A549 (cell line): ENCODE data around the gene MMP24. TPM values are rescaled to one million over a fixed set of nuclear protein-coding genes. Genes with fewer than 3 reads are reported as not detected.

Source experiments
- ATAC-seq, 2 experiments: fragments of 200-7000 bp in 1 of 2; fragments of >200 bp in 1 of 2; cut with Nextera tagmentation in 1 of 2; cut with Tn5 transposase in 1 of 2; 3 replicates each; pipeline versions ENCODE4 v1.8.0 to v1.9.1; 2018 to 2020; ENCODE audit warnings: mild to moderate bottlenecking in 1 of 2, moderate library complexity in 1 of 2
- CTCF ChIA-PET: fragments of 300-600 bp; sonication (Branson Sonifier 250); formaldehyde crosslinking; extraction: SDS; loops from one replicate; lab custom pipeline; 2021; ENCODE audit warnings: antibody characterized with exemption, inconsistent platforms; lab: Yijun Ruan, JAX
- POLR2A ChIA-PET: fragments of 350-600 bp; formaldehyde crosslinking; extraction: SDS; loops from one replicate; lab custom pipeline; 2021; ENCODE audit warnings: antibody characterized with exemption, inconsistent platforms; lab: Yijun Ruan, JAX
- DNase-seq, 2 experiments: peaks; one replicate each; pipeline versions ENCODE4 v3.0.0 to v3.0.0-alpha.2; 2011 to 2016; ENCODE audit warnings: low read depth in 1 of 2, low spot score in 1 of 2
- FAIRE-seq: peaks from 2 replicates; lab custom pipeline; 2011; peaks lifted over from hg19 to GRCh38; lab: Jason Lieb, UNC
- H3K27ac ChIP-seq, 2 experiments: fragments of >200 bp; sonication (Bioruptor Twin); formaldehyde crosslinking; 3 replicates each; pipeline ENCODE4 v1.5.1; 2016 to 2017
- H3K4me1 ChIP-seq: fragments of >200 bp; sonication (Bioruptor Twin); formaldehyde crosslinking; 3 replicates; pipeline ENCODE4 v1.6.1; 2016
- H3K4me2 ChIP-seq: fragments of >200 bp; sonication (Bioruptor Twin); formaldehyde crosslinking; 3 replicates; pipeline ENCODE4 v1.6.1; 2016
- H3K4me3 ChIP-seq: fragments of >200 bp; sonication (Bioruptor Twin); formaldehyde crosslinking; 3 replicates; pipeline ENCODE4 v1.5.1; 2016
- H3K9me3 ChIP-seq: fragments of >200 bp; sonication (Bioruptor Twin); formaldehyde crosslinking; 3 replicates; pipeline ENCODE4 v1.6.1; 2016
- ATOH8 ChIP-seq: fragments of 250-450 bp; sonication (Bioruptor Pico); IDR thresholded peaks from 2 replicates; pipeline ENCODE4 v1.5.0; 2020; ENCODE audit warnings: low read depth, mild to moderate bottlenecking, moderate library complexity
- BHLHE40 ChIP-seq: IDR thresholded peaks from 2 replicates; pipeline ENCODE4 v1.6.1; 2012; ENCODE audit warnings: low read depth, low read length, inconsistent platforms
- CEBPB ChIP-seq, 2 experiments: fragments of >200 bp in 1 of 2; sonication (Bioruptor Twin) in 1 of 2; formaldehyde crosslinking in 1 of 2; IDR thresholded peaks; 2 replicates each; pipeline ENCODE4 v1.6.1; 2012 to 2016
- HDAC2 ChIP-seq: fragments of 200-600 bp; sonication (generic); IDR thresholded peaks from 2 replicates; pipeline ENCODE4 v1.6.1; 2016
- HES2 ChIP-seq: fragments of >200 bp; sonication (Bioruptor Twin); formaldehyde crosslinking; IDR thresholded peaks from 2 replicates; pipeline ENCODE4 v1.6.1; 2016
- HEYL ChIP-seq: fragments of 250-450 bp; sonication (Bioruptor Pico); IDR thresholded peaks from 2 replicates; pipeline ENCODE4 v1.8.0; 2021; ENCODE audit warnings: mild to moderate bottlenecking, moderate library complexity
- JUN ChIP-seq, 2 experiments: fragments of >200 bp; sonication (Bioruptor Twin); formaldehyde crosslinking; IDR thresholded peaks; 2 replicates in 1 of 2; 3 replicates in 1 of 2; pipeline ENCODE4 v1.6.1; 2016 to 2017
- KDM5A ChIP-seq: fragments of 200-600 bp; sonication (generic); IDR thresholded peaks from 2 replicates; pipeline ENCODE4 v1.6.1; 2016; ENCODE audit warnings: antibody characterized with exemption, mild to moderate bottlenecking
- MAZ ChIP-seq: fragments of 150-350 bp; IDR thresholded peaks from 2 replicates; pipeline ENCODE4 v1.6.1; 2014; ENCODE audit warnings: antibody characterized with exemption, low read depth, low read length, borderline replicate concordance
- RAD21 ChIP-seq, 2 experiments: fragments of >200 bp in 1 of 2; sonication (Bioruptor Twin) in 1 of 2; formaldehyde crosslinking in 1 of 2; IDR thresholded peaks in 1 of 2; conservative IDR thresholded peaks in 1 of 2; 2 replicates in 1 of 2; 3 replicates in 1 of 2; pipeline ENCODE4 v1.6.1; 2012 to 2018; ENCODE audit warnings: inconsistent platforms in 1 of 2
- RARB ChIP-seq: fragments of 250-450 bp; sonication (Bioruptor Pico); IDR thresholded peaks from 2 replicates; pipeline ENCODE4 v1.8.0; 2021; ENCODE audit warnings: mild to moderate bottlenecking, moderate library complexity
- RFX5 ChIP-seq: fragments of 450-650 bp; IDR thresholded peaks from 2 replicates; pipeline ENCODE4 v1.7.1; 2014; ENCODE audit warnings: antibody characterized with exemption, mild to moderate bottlenecking, moderate library complexity
- WGBS: methylation state at CpG from one replicate; pipeline ENCODE4 v1.1.6; 2017; ENCODE audit errors: missing lambda C conversion rate; 5-methylcytosine and 5-hydroxymethylcytosine counted together
- polyA plus RNA-seq, 4 experiments: library from polyadenylated mRNA; depleted of rRNA in 3 of 4; stranded (reverse); fragments of >200 nt; fragmentation: RNase III in 1 of 4; extraction: RNeasy Plus Mini Kit Qiagen cat#74134 plus additional on column Dnase treatment in 1 of 4; gene quantifications; 2 replicates in 3 of 4; 3 replicates in 1 of 4; pipeline ENCODE4 v1.2.3, GENCODE V29; 2011 to 2017
- TF ChIP-seq, protein P1 (sequence below): fragments of 150-350 bp; IDR thresholded peaks from 2 replicates; pipeline ENCODE4 v1.6.1; 2014; ENCODE audit warnings: low read depth, mild to moderate bottlenecking, low read length

MMP24 gene
- polyA plus RNA-seq, 2 of the 4 experiments (the other 2 are of a cell fraction) = 21.3 to 33.3 TPM

DNA sequence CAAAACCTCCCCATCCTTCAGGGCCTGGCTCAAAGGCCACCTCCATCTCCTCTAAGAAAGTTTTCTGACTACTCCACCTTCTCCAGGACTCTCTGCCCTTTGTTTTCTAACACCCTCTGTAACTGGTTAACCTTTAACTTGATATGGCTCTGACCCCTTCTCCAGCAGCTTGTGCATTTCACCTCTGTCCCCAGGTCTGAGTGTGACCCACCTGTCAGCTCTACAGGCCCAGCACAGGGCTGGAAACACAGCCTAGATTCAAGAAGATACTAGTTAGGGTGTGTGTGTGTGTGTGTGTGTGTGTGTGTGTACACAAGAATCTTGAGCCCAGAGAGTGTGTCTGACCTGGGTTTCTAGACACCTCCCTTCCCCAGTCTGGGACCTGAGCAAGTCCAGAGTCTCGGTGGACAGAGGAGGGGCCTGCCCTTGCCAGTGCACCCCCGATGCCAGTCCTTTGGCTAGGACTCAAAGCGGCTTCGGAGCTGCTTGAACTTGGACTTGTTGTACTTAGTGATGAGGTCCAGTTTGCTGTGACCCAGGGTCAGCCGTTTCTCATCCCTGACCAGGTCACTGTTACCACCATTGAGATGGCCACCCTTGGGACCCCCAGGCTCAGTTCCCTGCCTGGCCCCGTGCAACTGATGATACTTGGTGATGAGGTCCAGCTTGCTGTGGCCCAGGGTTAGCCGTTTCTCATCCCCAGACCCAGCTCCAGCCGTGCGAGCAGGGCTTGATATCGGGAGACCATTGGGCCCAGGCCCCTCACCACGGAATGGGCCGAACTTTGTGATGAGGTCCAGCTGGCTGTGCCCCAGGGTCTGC is 59.8 kb downstream of the MMP24 start:
- H3K4me1 ChIP-seq = peaks cover 27% of the 10 kb centered on the region
- TF ChIP-seq HES2 = no peak
- no peak for TF ChIP-seq BHLHE40
- no peak for TF ChIP-seq JUN (IDR thresholded peaks at IDR 0.05)
- no peak for TF ChIP-seq HDAC2
- TF ChIP-seq, all 56 proteins: peak for 0
- FAIRE-seq = no peak

GRCh38 chr20:35286899-35287508 is 60.5 kb downstream of the MMP24 start:
- no peaks in the 10 kb centered on the region for H3K9me3 ChIP-seq
- 0 out of 6 replicates have a peak overlapping the region, but pooled peaks of 1 of the 2 experiments have one; percentile 98 for H3K27ac ChIP-seq
- no peak for TF ChIP-seq MAZ
- peaks cover 27% of the 10 kb centered on the region for H3K4me1 ChIP-seq
- ATAC-seq = no peak
- H3K4me2 ChIP-seq = no peak overlapping the region
- no peak overlapping the region for H3K4me3 ChIP-seq
- 84% methylated on average over 16 of the region's 17 CpGs for WGBS
- ChIA-PET POLR2A (no interaction called here), CTCF (interaction anchor here (0.7 to 10.6 kb wide), 5 partner anchors 12 to 191 kb away, joined by 3 to 138 read pairs (median 12); no protein-coding TSS in a partner anchor)
- FAIRE-seq = no peak
- no peak for DNase-seq

More for the DNA sequence above, 59.8 kb downstream of the MMP24 start:
- no peak overlapping the region for H3K4me3 ChIP-seq
- ATAC-seq (no peak), DNase-seq (no peak)
- no peaks in the 10 kb centered on the region for H3K9me3 ChIP-seq
- H3K27ac ChIP-seq = peak overlapping the region; percentile 82 to 98; a peak in 4 of 6 replicates
- WGBS = 86% methylated on average over 10 of the region's 12 CpGs
- POLR2A ChIA-PET = no interaction called here
- peak overlapping the region; percentile 80 for H3K4me2 ChIP-seq
- CTCF ChIA-PET = interaction anchor here (4.4 to 10.6 kb wide), 2 partner anchors 13 to 19 kb away, joined by 30 to 138 read pairs; no protein-coding TSS in a partner anchor

- TF ChIP-seq RFX5 = no peak
- TF ChIP-seq HEYL (CRISPR knock-in tag) = no peak
- TF ChIP-seq RARB (CRISPR knock-in tag) = no peak
- TF ChIP-seq, protein P1, sequence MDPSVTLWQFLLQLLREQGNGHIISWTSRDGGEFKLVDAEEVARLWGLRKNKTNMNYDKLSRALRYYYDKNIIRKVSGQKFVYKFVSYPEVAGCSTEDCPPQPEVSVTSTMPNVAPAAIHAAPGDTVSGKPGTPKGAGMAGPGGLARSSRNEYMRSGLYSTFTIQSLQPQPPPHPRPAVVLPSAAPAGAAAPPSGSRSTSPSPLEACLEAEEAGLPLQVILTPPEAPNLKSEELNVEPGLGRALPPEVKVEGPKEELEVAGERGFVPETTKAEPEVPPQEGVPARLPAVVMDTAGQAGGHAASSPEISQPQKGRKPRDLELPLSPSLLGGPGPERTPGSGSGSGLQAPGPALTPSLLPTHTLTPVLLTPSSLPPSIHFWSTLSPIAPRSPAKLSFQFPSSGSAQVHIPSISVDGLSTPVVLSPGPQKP = no peak
- TF ChIP-seq KDM5A = no peak
- no peak for TF ChIP-seq JUN (IDR thresholded peaks at IDR 0.05)
- no peak for TF ChIP-seq RAD21 (conservative IDR thresholded peaks at IDR 0.05 in 1 of 2, IDR thresholded peaks at IDR 0.05 in 1 of 2)
- TF ChIP-seq ATOH8 (CRISPR knock-in tag) = no peak
- no peak for TF ChIP-seq MAZ
- no peak for TF ChIP-seq CEBPB (IDR thresholded peaks at IDR 0.05)
- TF ChIP-seq, all 56 proteins: peak for 0
- Histone ChIP-seq H3K4me2 (no peak overlapping the region), H3K4me3 (no peak overlapping the region), H3K27ac (0 out of 6 replicates have a peak overlapping the region, but pooled peaks of 1 of the 2 experiments have one; percentile 15), H3K9me3 (no peaks in the 10 kb centered on the region), H3K4me1 (peaks cover 22% of the 10 kb centered on the region)
- POLR2A ChIA-PET = no interaction called here
- DNase-seq = no peak
- CTCF ChIA-PET = interaction anchor here (0.7 to 10.6 kb wide), 6 partner anchors 12 to 191 kb away, joined by 3 to 138 read pairs (median 8); no protein-coding TSS in a partner anchor
- WGBS = 87% methylated on average over 22 of the region's 28 CpGs
- no peak for FAIRE-seq
- no peak for ATAC-seq
Measured at GRCh38 chr20:35287509-35288324, 61.2 kb downstream of the MMP24 start.
